ENCODE data around the gene KLHL5.

- TF ChIP-seq, protein P1, sequence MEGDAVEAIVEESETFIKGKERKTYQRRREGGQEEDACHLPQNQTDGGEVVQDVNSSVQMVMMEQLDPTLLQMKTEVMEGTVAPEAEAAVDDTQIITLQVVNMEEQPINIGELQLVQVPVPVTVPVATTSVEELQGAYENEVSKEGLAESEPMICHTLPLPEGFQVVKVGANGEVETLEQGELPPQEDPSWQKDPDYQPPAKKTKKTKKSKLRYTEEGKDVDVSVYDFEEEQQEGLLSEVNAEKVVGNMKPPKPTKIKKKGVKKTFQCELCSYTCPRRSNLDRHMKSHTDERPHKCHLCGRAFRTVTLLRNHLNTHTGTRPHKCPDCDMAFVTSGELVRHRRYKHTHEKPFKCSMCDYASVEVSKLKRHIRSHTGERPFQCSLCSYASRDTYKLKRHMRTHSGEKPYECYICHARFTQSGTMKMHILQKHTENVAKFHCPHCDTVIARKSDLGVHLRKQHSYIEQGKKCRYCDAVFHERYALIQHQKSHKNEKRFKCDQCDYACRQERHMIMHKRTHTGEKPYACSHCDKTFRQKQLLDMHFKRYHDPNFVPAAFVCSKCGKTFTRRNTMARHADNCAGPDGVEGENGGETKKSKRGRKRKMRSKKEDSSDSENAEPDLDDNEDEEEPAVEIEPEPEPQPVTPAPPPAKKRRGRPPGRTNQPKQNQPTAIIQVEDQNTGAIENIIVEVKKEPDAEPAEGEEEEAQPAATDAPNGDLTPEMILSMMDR (IDR thresholded peaks at IDR 0.05): no peak
- no peak for TF ChIP-seq POLR2A (IDR thresholded peaks at IDR 0.05)
Observed at GRCh38 chr4:39068907-39069306, 6.9 kb downstream of the KLHL5 start.

All from uterus (tissue), 2 donors.